ENCODE measurements around the gene KLHL8. TPM values are rescaled to one million over a fixed set of nuclear protein-coding genes. Genes with fewer than 3 reads are reported as not detected.

KLHL8 gene
- total RNA-seq, 6 experiments from 2014 or later: 8.0 to 11.5 (median 9.8) TPM

DNA sequence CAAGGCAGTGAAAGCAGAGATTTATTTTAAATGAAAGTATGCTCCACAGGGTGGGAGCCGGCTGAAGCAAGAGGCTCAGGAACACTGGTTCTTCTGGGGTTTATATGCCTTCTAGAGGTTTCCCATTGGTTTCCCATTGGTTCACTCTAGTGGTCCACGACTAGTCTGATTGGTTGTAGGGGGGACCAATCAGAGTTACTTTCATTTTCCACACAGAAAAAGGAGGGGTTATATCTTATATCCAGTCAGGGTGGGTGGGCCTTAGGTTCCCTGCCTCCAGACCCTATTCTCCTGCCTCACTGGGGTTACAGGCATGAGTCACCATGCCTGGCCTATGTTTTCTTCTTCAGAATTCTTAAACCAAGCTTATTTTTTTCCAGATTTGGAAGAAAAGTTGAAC is 101.6 kb downstream of the KLHL8 start:
- Mint-ChIP-seq H3K4me1 (ENCODE audit: low read depth) (peaks cover 22% of the 10 kb centered on the region), H3K36me3 (ENCODE audit: low read depth) (peaks cover 21% of the 10 kb centered on the region), H3K27ac (peak overlapping the region; percentile 59)

GRCh38 chr4:87118421-87118820 is 102.0 kb downstream of the KLHL8 start:
- TF ChIP-seq, protein P1, sequence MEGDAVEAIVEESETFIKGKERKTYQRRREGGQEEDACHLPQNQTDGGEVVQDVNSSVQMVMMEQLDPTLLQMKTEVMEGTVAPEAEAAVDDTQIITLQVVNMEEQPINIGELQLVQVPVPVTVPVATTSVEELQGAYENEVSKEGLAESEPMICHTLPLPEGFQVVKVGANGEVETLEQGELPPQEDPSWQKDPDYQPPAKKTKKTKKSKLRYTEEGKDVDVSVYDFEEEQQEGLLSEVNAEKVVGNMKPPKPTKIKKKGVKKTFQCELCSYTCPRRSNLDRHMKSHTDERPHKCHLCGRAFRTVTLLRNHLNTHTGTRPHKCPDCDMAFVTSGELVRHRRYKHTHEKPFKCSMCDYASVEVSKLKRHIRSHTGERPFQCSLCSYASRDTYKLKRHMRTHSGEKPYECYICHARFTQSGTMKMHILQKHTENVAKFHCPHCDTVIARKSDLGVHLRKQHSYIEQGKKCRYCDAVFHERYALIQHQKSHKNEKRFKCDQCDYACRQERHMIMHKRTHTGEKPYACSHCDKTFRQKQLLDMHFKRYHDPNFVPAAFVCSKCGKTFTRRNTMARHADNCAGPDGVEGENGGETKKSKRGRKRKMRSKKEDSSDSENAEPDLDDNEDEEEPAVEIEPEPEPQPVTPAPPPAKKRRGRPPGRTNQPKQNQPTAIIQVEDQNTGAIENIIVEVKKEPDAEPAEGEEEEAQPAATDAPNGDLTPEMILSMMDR (IDR thresholded peaks at IDR 0.05): no peak
- no peak for DNase-seq
- no peaks in the 10 kb centered on the region for H3K27me3 Mint-ChIP-seq (ENCODE audit: insufficient read depth)
- no peaks in the 10 kb centered on the region for H3K9me3 Mint-ChIP-seq
- H3K4me3 Mint-ChIP-seq: no peak overlapping the region
- peak overlapping the region; percentile 59 for H3K27ac Mint-ChIP-seq
- H3K4me1 Mint-ChIP-seq (ENCODE audit: low read depth): peaks cover 22% of the 10 kb centered on the region
- H3K36me3 Mint-ChIP-seq (ENCODE audit: low read depth): peaks cover 21% of the 10 kb centered on the region

More for the DNA sequence above, 101.6 kb downstream of the KLHL8 start:
- no peaks in the 10 kb centered on the region for H3K9me3 Mint-ChIP-seq
- DNase-seq: peak; percentile 34
- H3K27me3 Mint-ChIP-seq (ENCODE audit: insufficient read depth): no peaks in the 10 kb centered on the region
- H3K4me3 Mint-ChIP-seq: no peak overlapping the region
- TF ChIP-seq, protein P1 (IDR thresholded peaks at IDR 0.05): no peak

DNA sequence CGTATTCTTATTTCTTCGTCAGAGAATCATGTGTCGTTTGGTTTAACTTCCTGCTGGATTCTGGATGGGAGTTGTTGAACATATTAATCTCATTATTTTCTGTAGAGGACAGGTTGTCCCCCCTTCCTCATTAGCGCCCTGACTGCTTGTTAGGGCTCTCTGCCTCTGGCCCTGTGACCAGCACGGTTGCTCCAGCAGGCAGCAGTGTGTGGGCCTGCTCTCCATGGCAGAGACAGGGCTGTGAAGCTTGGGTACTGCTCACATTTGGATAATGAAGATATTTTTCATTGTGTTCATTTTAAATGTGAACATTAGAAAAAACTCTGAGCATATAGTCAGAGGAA is 102.7 kb downstream of the KLHL8 start:
- Mint-ChIP-seq H3K27me3 (ENCODE audit: insufficient read depth) (no peaks in the 10 kb centered on the region), H3K4me1 (ENCODE audit: low read depth) (peaks cover 22% of the 10 kb centered on the region), H3K36me3 (ENCODE audit: low read depth) (peaks cover 22% of the 10 kb centered on the region), H3K4me3 (no peak overlapping the region), H3K9me3 (no peaks in the 10 kb centered on the region), H3K27ac (no peak overlapping the region)
- DNase-seq: no peak
- TF ChIP-seq, protein P1 (IDR thresholded peaks at IDR 0.05): no peak

DNA sequence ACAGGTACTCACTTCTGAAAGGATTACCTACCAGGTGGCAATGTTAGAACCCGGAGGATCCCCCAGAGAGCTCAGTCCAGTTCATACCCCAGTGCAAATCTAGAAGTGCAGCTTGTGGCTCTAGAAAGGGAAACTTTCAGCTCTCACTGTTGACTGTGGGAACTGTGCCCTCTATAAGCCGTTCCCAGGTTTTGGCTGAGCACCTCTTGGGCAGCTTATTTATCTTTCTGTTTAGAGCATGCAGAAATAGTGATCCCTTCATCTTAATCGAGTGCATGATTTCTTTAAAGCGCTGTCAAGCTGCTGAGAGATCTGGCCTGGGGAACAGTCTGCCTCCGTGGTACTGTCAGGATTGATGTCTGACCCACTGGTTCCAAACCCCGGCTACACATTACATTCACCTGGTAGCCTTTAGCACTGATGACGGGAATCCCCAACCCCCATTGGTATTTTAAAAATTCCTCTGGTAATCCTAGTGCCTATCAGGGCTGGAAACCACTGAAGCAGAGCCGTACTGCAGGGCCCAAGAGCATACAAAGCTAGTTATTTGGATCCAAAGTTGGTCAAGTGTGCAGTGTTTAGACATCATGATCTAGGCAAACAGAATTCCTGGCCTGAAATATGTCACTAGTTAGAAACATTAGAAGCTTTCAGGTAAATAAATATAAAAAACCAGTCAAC is 103.2 kb downstream of the KLHL8 start:
- Mint-ChIP-seq H3K27me3 (ENCODE audit: insufficient read depth) (no peaks in the 10 kb centered on the region), H3K4me1 (ENCODE audit: low read depth) (peaks cover 25% of the 10 kb centered on the region), H3K36me3 (ENCODE audit: low read depth) (peaks cover 27% of the 10 kb centered on the region), H3K9me3 (no peaks in the 10 kb centered on the region), H3K4me3 (no peak overlapping the region), H3K27ac (no peak overlapping the region; the same call in 1 of the 2 replicates)
- no peak for DNase-seq
- TF ChIP-seq, protein P1 (IDR thresholded peaks at IDR 0.05): no peak

DNA sequence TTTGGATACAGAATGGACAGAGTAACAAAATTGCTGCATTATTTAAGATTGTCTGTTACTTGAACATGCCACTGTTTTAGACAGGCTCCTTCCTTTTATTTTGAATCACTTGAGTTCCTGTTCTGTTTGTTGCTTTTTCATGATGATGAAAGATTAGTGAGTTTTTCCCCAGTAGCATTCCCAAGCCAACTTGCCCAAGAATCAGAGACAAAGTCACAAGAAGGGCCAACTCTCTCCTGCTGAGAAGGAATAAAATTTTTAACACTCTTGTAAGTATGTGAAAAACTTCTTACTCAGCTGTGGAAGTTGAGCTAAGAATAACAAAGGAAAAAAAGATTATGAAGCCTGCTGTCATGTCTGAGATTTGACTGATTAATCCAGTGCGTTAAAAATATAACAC is 104.2 kb downstream of the KLHL8 start:
- TF ChIP-seq, protein P1 (IDR thresholded peaks at IDR 0.05): no peak
- Mint-ChIP-seq H3K9me3 (no peaks in the 10 kb centered on the region), H3K4me3 (no peak overlapping the region), H3K27ac (no peak overlapping the region), H3K27me3 (ENCODE audit: insufficient read depth) (no peaks in the 10 kb centered on the region), H3K36me3 (ENCODE audit: low read depth) (peaks cover 30% of the 10 kb centered on the region), H3K4me1 (ENCODE audit: low read depth) (peaks cover 23% of the 10 kb centered on the region)
- DNase-seq: no peak
